CD4-positive, alpha-beta T cell treated with Interleukin-17A for 1 hour (primary cell): ENCODE results near the gene JMJD6.
A peak's percentile ranks its signal among the peaks of the same experiment; 100 is the strongest.
"Not testable (repeated sequence)": the region's sequence is repeated elsewhere in the genome, so short reads cannot be mapped to it uniquely, and the experiment has no call there.

Experiments
- DNase-seq: peaks from one replicate; pipeline ENCODE4 v3.0.0-alpha.2; 2020

Gene JMJD6

GRCh38 chr17:76726231-76726775 lies at the start of gene JMJD6:
Gene JMJD6 (minus strand): TSS chr17:76726606. CDS start chr17:76726475, 131 bp downstream.
- DNase-seq, result peak; percentile 97

GRCh38 chr17:76775021-76775600 lies 48.7 kb upstream of the JMJD6 start:
- DNase-seq, result no peak

GRCh38 chr17:76772842-76773525 lies 46.6 kb upstream of the JMJD6 start:
- peak; percentile 81 for DNase-seq

- DNase-seq, result no peak
These were observed 32.2 kb upstream of the JMJD6 start for GRCh38 chr17:76758570-76758969.

DNA sequence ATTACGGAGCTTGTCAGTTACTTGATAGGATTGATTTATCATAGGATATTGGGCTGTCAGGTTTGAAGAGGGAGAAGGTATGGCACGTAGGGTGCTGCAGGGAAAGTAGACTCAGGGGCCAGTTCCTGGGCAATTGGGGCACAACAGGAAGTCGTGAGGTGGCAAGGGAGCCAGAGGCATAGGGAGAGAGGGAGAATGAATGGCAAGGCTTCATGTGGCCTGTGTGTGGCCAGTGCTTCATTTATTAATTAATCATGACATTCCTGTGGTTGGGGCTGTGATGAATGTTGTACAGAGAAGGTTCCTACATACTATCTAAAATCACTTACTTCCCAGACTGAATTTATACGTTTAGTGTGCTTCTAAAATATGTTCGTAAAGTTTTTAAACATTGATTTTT lies 30.9 kb upstream of the JMJD6 start:
- no peak for DNase-seq

- no peak for DNase-seq
These were observed 28.9 kb upstream of the JMJD6 start for GRCh38 chr17:76755285-76755684.

DNA sequence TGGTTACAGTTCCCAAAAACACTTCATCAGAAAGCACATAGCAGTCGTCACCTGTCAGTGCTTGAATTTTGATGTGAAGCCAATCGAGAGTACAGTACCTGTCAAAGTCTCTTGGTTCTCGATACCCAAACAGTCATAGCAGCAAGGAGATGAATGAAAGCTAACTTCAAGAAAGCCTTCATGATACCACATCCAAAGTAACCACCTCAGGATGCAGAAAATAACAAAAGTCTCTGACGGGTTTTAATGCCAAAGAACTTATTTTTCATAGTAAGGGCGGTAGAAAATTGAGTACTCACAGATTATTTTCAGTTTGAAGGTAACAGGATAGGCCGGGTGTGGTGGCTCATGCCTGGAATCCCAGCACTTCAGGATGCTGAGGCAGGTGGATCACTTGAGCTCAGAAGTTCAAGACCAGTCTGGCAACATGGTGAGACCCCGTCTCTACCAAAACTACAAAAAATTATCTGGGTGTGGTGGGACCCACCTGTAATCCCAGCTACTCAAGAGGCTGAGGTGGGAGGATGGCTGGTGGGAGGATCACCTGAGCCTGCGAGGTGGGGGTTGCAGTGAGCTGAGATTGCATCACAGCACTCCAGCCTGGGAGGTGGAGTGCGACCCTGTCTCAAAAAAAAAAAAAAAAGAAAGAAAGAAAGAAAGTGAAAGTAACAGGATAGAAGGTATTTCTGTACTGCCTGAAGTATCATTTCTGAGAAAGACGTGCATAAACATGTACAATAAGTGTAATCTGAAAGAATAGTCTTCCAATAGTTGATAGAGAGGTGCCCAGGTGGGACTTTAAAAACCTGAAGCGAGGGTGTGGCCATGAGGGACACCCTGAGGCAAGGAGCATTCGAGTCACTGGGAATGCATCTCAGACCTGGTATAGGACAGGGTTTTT lies 26.9 kb upstream of the JMJD6 start:
- DNase-seq, result peak; percentile 63

GRCh38 chr17:76752006-76752405 lies 25.6 kb upstream of the JMJD6 start:
- DNase-seq, result peak; percentile 68

DNA sequence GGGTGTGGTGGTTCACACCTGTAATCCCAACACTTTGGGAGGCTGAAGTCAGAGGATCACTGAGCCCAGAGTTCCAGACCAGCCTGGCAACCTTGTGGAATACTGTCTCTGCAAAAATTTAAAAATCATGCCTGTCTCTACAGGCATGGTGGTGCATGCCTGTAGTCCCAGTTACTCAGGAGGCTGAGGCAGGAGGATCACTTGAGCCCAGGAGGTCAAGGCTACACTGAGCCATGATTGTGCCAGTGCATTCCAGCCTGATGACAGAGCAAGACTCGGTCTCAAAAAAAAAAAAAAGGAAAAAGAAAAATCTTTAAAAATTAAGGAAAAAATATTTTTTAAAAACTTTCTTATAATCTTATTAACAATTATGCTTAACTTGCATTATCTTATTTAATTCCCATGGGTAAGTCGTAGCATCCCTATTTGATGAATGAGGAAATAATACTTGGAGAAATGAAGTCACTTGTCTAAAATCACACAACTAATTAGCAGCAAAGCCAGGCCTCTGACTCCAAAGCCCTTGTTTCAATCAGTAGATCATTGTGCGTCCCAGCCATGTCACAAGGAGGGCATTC lies 25.1 kb upstream of the JMJD6 start:
- DNase-seq, result no peak

GRCh38 chr17:76748657-76749056 lies 22.3 kb upstream of the JMJD6 start:
- no peak for DNase-seq

GRCh38 chr17:76747716-76748363 lies 21.4 kb upstream of the JMJD6 start:
- no peak for DNase-seq

- not testable (repeated sequence) for DNase-seq
These were observed 19.4 kb upstream of the JMJD6 start for GRCh38 chr17:76745785-76746184.

DNA sequence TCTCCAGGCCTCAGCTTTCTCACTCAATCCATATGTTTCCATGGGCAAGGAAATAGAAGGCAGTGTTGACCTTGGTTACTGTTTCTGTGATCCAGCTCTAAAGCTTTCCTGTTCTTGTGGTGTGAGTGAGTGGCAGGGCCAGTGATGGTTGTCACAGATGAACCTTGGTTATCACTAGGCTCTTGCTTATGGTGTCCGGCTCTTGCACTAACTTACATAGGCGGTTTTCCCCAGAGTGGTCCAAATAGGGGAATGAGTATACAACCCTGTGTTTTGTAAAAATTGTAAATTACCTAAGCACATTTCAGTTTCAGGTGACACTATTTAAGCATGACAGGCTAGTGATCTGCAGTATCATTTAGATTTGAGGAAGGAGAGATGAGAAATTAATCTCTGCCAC lies 18.3 kb upstream of the JMJD6 start:
- no peak for DNase-seq

DNA sequence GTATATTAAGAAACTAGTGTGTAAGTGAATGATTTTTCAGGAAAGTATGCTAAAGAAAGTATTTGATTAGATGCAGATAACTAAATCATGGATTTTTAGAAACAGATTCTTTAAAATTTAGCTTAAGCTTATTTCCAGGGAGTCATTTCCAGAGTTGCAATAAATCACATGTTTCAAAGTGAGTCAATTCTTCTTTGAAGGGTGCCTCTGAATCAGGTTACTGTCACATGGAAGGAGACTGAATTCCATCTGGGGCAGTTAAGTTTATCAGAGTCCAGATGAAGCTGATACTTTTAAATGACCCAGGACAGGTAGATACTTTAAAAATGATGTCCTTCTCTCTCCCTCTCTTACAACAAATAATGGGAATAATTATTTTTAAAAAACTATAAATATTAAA lies 16.6 kb upstream of the JMJD6 start:
- DNase-seq, result no peak

DNA sequence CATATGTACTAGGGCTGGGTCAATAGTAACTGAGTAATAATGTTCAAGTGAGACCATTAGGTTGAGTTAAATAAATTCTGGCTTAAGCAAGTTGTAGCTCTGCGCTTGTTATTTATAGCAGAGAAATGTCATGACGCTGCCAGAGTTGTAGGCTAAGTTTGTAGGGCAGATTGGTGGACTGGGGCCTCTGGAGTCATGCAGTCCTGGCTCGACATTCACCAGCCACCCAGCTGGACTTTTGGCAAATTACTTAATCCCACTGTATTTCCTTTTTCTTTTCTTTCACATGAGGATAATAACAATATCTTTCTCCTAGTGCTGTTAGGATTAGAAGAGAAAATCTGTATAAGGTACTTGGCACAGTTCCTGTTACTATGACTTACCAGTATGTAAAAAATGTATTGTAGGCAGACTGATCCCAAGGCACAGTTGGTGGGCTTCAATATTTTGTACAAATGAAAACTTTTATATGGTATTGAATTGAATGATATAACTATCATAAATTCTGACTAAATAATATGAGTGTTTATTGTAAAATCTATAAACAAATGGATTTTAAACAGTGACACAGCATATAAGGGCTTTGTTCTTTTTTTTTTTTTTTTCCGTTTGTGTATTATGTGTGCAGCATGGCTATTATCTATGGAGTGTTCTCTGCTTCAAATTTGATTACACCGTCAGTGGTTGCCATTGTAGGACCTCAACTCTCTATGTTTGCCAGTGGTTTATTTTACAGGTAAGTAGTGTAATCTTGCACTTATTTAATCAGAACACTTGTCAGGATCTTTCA lies 14.1 kb upstream of the JMJD6 start:
- DNase-seq, result no peak

GRCh38 chr17:76739568-76740115 lies 13.2 kb upstream of the JMJD6 start:
- not testable (repeated sequence) for DNase-seq

GRCh38 chr17:76738468-76738850 lies 12.1 kb upstream of the JMJD6 start:
- no peak for DNase-seq

DNA sequence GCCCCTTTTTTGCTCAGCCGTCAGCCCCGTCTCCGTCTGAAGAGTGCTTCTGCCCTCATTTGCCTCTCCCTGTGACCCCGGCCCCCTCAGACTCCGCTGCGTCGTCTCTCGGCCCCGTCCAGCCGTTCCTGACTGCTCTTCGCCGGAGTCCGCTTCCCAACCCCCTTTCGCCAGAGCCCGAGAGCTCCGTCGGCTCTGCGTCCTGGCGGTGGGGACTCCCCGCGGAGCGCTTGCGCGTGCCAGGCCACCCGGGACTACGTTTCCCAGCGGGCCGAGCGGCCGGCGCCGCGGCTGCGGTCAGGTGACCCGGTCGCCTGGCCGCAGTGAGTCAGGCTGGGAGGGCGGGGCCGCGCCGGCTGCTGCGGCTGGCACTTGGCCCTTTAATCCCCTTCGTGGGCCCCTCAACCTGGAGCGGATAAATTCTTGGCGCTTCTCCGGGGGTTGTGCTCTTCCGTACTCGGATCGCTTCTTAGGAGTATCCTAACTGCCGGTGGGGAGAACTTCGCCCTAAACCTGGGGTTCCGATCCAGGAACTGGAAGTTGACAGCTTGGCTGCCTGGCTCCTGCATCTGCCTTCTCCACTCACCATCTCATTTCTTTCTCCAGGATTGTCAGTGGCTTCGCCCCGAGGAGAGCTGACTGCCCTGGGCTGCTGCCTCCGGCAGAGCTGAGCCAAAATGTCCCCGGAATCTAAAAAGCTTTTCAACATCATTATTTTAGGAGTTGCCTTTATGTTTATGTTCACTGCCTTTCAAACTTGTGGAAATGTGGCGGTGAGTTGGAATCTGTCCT lies 11.5 kb upstream of the JMJD6 start, which contains the start of gene MFSD11:
Gene MFSD11, plus strand, starts transcription at position 444 of the 792 bp plus-strand sequence. Its CDS starts 234 bp downstream, at position 678.
- DNase-seq, result peak; percentile 92

- peak; percentile 99 for DNase-seq
These were observed 10.8 kb upstream of the JMJD6 start, which contains the start of gene SRSF2 for GRCh38 chr17:76737082-76737675. Gene SRSF2 (minus strand): TSS chr17:76737331. CDS start chr17:76737160, 171 bp downstream.
